OCI-M2 (cell line): Measurements from ENCODE around the gene PEAR1.

Experiments used
- DNase-seq: peaks from one replicate; lab custom pipeline; 2025; ENCODE audit not compliant: unreplicated experiment; lab: John Stamatoyannopoulos, UW

PEAR1 gene

DNA sequence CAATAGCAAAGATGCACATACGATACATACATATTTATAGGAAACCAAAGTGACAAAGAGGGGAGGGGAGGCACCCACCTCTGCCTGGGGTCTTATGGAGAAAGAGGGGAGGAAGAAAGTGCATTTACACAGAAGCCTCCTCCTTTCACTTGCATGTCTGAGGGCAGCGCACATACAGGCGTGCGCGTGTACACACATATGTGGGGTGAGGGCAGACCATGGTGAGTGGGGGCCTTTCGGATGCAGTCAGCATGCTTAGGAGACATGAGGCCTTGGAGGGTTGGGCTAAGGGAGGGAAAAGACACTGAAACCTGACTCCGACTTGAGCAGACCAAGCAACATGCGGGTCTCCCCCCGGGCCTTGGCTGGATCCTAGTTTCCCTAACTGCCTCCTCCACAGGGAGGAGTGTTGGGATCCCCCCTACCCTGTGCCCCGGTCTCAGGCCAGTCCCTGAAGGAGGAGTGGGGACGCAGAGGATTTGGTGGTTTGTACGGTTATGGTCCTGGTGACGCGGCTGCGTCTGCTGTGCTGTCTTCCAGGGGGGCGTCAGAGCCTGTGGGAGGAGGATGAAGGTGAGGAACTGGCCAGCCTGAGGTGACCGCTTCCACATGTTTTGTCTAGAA lies 42.1 kb downstream of the PEAR1 start:
- DNase-seq = no peak

DNA sequence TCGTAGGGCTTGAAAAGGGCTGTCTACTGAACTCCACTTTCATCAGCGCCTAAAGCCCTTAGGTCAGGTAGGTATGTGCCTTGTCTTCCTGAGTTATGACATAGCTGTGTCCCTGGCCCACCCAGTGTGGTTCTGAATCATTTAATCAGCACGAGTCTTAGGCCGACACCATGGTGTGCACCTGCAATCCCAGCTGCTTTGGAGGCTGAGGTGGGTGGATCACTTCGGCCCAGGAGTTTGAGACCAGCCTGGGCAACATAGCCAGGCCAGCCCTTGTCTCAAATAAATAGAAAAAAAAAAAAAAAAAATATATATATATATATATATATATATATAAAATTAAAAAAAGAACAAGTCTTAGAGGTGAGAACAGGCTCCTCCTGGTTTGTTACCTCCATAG lies 42.7 kb downstream of the PEAR1 start:
- no peak for DNase-seq

DNA sequence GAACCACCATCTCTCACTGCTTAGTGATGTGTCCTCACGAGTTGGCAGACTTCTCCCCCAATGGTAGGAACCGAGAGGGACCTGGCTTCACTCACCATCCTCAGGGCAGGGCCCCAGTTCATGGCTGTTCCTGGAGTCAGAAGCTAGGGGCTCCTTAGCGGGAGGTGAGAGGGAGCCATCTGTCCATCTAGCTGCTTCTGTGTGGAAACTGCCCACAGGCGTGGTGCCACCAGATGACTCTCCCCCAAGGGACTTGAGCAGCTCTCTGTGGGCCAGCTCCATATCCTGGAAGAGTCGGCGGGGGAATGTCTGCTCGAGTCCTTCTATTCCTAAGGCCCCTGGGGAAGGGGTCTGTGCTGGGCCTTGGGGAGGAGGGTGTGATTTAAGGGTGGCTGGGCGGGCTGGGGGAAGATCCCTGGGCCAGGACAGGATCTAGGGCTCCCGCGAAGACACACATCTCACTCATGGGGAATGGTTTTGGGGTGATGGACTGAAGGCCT lies 43.3 kb downstream of the PEAR1 start:
- no peak for DNase-seq

DNA sequence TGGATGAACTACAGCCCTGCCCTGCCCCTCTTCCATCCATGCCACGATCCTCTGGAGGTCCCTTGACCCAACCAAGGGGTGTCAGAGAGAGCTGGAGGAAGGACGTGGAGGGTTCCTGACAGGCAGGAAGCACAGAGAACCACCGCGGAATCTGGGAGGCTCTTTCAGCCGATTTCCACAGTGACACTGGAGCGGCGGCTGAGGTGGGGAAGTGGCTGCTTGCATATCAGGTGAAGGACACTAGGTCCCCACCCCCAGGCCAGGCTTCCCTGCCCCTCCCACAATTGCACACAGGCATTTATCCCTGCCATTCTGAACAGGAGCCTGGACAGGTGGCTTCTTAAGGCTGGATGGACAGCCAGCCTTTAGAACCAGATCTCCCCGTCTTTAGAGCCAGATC lies 44.4 kb downstream of the PEAR1 start:
- no peak for DNase-seq

DNA sequence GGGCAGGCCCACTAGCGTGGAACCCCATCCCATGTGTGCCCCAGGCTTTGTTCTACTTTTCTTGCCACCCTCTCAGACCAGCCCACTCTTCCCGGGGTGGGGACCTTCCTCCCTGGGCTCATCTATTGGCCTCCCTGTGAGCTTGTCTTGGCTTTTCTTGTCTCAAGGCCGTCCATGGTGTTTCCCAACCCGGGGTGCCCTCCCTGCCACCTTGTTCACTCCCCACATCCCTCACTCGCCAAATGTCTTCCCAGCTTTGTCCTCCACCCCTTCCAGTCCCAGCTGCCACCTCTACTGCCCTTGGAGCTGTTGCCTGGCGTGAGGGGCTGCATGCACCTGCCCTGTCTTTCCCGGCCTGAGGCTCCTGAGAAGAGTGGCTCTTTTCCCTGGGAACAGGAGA lies 45.3 kb downstream of the PEAR1 start:
- no peak for DNase-seq

DNA sequence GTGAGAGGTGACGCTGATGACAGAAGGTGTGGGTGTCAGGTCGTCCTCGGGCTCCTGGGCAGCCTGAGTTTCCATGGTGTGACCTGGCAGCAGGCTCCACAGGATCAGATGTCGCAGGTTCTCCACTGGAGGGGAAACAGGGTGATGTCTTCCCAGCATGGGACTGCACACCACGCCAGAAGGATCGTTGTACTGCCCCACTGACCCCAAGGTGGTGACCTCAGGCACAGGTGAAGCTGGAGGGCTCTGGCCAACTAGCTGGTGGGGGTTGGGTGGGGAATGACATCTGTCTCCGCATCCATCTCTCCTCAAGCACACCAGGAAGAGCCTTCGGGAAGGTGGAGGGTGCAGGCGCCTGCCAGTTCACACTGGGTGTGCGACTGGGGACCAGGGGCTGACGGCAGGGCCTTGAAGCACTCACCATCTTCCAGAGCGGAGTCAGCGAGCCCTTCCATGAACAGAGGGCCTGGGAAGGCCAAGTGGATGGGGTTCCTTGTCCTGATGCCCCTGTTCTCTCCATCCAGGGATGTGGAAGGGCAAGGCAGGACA lies 46.3 kb downstream of the PEAR1 start:
- DNase-seq = no peak

DNA sequence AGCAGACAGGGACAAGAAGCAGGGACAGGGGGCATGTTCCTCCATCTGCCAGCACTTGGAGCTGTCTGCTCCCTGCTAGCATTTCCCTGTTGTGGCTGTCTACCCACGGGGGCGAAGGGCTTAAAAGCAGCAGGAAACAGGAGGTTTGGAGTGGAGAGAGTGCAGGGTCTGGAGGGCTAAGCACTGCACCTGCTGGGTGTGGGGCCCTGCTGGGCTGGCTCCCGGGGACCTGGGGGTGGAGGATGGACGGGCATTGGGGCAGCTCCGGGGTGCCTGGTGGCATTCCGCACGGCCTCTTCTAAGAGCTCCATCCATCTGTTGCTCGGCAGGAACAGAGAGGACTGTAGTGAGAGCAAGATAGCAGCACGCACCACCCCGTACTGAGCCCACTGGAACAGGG lies 48.2 kb downstream of the PEAR1 start:
- DNase-seq = no peak

DNA sequence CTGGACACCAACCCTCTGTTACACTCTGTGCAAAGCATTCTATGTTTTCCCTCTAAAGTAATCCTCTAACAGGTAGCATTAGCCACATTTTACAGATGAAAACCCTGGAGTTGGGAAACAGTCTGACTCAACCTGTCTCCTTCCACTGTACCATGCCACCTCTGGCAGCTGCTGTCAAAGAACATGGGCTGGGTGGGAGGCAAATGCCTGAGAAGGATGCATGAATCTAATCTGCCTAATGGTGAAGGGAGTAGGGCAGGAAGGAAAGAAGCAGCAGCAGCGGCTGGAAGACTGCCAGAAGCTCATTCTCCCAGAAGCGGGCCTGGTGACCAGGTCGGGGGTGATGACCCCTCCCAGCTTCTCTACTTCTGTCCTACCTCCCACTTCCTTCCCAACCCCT lies 48.7 kb downstream of the PEAR1 start:
- no peak for DNase-seq

DNA sequence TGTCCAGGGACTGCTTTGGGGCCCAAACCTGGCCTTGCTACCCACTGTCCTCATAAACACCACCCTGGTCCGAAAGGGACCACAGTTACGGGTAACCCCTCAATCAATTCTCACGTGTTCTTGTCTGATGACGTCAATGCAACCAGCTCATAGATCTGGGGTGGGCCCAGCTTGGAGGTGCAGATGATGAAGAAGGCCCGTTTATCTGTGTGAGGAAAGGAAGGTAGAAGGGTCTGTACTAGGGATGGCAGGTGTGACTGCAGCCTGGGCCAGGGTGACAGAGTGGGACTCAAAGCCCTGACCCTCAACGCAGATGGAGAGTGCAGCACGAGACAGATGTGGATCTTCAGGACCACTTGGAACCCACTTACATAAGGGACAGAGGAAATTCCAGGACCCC lies 49.1 kb downstream of the PEAR1 start:
- no peak for DNase-seq

DNA sequence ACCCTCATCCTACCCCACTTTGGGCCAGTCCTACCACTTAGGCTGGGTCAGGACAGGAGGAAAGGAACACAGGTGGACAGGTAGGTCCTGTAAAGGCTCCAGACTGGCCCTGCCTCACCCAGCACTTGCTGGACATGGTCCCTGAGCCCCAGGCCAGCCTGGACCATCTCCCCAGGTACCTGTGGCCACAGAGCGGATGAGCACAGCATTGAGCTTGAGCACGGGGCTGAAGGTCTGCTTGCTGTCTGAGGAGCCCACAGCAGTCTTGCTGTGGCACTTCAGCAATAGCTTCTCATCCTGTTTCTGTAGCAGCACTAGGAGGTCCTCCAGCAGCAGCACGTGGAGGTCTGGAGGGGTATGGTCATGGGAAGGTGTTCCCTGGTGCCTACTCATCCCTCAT lies 50.2 kb downstream of the PEAR1 start:
- no peak for DNase-seq

DNA sequence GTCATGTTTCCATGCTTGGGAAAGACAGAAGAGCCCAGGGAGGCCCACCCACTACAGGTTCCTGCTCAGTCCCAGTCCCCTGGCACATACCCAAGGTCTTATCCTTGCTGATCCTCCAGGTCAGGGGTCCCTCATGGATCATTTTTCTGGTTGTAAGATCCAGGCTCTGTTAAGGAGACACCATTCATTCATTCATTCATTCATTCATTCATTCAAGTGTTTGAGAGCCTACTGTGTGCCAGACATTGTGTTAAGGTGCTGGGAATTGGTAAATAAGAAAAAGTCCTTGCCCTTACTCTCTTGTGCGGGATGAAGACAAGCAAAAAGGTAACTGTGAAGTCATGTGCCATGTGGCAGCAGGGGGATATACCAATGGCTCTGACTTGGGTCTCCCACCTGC lies 50.8 kb downstream of the PEAR1 start:
- DNase-seq = no peak

DNA sequence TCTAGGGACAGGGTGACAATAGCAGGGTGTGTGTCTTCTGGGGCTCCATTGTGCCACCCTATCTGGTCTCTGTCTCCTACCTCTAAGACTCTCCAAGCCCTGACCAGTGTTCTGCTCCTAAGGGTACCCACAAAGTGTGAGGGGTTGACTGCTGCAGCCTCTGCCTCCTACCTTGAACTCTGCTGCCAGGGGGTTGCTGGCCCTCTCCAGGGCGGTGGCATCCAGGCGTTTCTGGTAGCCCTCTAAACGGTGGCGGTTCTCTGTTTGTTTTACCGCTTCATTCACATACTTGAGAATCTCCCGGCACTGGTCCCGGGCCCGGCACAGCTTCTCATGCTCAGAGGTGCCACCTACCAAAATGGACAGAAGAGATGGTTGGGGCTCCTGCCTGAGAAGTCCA lies 51.3 kb downstream of the PEAR1 start:
- DNase-seq = no peak

DNA sequence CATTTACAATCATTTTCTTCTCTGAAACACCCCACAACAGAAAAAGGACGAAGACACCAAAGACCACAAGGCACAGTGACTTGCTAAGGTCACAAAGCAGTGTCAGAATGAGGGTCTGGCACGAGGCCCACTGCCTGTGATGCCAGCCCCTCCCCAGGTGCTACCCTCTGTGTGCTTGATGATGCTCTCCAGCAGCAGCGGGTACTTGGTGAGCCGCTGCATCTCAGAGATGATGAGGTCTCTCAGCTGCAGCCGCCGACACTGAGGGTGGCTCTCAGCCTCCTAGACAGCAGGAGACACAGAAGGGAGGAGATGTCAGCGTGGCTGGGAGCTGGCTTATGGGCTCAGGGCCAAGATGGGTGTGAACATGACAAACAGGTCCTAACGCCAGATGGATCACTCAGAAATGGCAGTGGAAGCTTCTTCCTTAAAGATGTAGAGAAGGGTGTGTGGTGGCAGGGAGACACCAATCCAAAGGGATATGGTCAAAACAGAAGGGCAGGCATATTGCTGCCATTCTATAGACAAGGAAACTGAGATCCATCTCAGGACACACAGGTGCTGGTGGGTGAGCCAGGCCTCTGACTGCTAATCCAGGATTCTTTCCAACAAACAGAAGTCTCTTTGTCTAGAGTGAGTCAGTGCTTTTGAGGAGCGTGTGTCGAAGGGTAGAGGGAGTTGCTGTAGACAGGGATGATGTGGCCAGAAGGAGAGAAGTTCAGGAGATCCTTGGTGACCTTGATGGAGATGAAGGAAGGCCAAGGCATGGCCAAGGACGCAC lies 52.6 kb downstream of the PEAR1 start:
- DNase-seq = no peak

DNA sequence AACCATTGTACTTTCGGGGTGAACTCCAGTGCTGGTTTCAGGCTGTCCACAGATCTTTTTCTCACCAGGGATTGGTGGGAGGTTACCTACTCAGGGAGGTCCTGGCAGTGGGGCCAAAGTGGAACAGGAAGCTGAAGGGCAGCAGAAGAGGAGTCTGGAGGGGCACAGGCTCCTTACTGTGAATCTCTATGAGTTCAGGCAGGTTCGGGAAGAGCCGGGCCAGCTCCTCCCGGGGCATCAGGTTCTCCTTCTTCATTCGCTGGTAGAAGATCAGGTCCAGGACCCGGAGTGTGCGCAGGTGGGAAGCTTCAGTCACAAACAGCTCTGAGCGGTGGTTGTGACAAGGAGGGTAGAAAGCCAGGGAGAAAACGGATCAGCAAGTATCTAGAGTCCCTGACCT lies 53.6 kb downstream of the PEAR1 start:
- no peak for DNase-seq

DNA sequence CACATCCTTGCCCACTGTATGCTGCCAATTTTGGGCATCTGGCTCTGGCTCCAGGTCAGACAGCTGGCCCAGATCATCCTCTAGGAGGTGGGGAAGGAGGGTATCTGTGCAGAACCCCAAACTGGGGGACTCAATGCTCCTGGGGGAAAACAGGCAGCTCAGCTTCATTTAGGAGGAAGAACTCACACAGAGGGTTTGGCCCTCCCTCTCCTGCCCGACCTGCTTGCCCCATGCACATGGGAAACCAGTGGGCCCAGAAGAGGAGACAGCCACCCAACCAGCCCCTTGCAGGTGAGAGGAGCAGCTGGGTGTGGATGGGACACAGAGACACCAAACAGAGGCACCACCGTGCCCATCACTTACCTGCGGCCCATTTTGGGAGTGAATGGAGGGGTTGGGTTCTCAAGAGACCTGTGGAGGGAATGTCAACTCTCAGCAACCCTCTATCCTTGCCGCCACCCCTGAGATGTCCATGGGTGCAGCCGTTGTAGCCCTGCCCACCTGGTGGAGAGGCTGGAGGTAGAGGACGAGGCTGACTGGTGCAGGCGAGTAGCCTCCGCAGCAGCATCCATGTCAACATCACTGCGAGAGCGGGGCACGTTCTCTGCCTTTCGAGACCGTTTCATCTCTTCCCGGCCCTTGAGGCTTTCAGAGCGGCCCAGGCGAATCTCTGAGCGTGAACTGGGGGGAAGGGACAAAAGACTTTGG lies 54.5 kb downstream of the PEAR1 start:
- no peak for DNase-seq

DNA sequence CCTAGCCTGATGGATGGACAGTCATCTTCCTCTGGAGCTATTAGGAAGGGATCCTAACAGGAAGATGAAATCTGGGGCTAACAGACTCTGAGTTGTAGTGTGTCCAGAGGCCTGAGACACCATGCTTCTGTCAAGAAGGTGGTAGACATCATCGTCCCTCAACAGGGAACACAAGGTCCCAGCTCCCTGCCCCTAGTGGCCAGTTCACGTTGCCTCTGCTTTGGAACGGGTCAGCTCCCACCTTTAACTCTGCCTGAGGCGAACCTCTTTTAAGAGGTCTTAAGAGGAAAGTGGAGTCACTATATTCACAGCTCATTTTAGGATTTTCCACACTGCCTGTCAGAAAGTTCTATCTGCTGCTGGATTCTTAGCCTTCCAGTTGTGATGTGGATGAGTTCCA lies 55.2 kb downstream of the PEAR1 start:
- no peak for DNase-seq

DNA sequence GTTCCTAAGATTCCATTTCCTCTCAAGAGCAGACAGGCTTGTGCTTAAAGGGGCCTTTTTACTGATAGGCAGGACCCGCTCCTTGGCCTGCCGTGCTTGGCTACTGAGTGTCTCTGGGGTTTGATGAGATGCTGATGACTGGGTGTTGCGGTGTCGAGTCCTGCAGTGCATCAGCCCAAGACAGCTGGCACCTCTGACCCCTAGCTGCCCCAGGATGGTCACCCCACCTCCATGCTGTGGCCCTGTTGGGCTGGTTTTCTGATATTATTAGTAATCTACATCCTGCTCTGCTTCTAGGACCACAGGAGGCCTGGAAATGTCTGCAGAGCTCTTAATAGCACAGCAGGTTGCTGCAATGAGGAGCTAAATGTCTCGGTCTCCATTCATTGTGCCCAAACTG lies 55.6 kb downstream of the PEAR1 start:
- DNase-seq = no peak

DNA sequence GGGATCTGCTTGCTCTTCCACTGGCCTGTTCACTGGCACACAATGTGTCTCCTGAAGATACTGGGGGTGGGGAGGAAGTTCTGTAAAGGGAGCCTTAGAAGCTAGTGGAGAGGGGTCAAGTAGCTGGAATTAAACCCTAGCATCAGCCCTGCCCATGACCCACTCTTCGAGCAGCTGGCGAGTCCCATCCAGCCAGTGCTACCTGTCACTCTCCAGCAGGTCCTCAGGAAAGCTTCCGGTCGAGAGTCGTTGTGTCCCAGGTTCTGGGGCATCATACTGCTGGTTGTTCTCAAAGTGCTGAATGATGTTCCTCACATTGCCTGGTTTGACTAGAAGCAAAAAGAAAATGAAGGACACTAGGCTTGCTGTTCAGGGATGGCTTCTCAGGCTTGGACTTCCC lies 57.9 kb downstream of the PEAR1 start:
- no peak for DNase-seq

DNA sequence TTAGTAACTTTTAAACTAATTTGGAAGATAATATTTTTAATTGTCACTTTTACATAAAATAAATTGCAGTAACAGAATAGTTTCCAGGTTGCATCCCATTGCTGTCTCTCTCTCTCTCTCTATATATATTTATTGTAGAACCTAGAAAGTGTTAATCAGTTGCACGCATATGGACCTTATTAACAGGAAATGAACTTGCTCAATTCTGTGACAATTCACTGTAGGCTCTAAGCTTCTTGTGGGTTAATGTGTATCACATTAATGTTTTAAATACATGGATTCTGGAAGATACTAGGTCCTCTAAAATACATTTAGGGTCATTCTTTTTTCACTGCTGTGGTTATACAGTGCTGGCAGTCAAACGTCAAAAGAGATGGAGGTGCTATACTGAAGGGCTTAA lies 60.1 kb downstream of the PEAR1 start:
- no peak for DNase-seq

DNA sequence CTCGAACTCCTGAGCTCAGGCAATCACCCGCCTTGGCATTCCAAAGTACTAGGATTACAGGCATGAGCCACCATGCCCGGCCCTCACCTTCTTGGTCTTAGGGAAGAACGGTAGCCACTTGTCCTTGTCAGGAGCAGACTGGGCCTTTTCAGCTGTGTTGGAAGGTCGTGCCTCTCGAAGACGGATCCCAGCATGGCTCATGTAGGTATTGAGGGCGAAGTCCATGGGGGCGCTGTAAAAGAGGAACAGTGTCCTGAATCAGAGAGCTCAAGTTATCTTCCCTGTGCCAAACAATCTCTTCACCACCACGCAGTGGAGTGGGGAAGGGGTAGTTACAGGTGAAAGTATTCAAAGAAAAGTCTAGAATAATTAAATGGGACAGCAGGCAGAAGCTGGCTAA lies 62.8 kb downstream of the PEAR1 start:
- DNase-seq = no peak

DNA sequence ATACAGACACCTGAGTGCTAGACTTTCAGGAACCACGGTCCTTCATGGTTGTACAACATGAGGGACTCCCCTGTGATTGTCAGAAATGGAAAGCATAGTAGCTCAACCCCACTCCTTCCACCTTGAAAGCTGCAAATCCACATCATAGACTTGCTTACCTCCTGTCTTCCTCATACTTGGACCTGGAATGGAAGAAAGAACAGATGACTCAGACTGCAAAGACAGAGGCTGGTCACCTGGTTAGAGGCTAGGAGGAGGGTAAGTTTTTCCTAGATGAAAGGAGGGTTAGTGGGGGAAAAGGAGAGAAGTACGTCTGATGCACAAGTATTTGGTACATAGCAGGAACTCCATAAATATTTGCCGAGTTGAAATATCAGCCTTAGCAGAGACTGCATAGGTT lies 64.1 kb downstream of the PEAR1 start:
- DNase-seq = no peak

DNA sequence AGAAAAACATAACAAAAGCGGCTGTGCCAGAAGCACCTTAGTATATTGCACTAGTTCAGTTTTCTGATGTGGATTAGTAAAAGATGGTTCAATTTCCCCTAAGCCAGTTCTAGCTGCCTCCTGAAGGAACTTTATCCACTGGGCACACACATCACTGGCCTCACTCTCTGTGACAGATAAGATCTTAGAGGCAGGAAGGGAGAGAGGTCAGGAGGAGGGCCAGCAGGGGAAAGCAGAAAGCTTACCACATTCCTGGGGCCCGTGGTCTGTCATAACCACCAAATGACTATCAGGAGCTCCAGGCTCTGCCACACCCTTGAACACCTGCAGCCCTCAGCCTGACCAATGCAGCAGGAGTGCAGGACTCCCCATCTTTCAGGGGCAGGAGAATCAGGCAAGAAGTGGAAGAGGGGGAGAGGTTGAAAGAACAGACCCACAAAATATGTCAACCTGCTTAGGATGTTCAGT lies 64.8 kb downstream of the PEAR1 start:
- DNase-seq = no peak
